HEK293 (cell line): ENCODE results near the gene PALM3.
A peak's percentile ranks its signal among the peaks of the same experiment; 100 is the strongest.
"Not testable (repeated sequence)": the region's sequence is repeated elsewhere in the genome, so short reads cannot be mapped to it uniquely, and the experiment has no call there.

Source experiments
- CTCF ChIA-PET: fragments of 350-600 bp; formaldehyde crosslinking; extraction: SDS; loops from one replicate; lab custom pipeline; 2021; ENCODE audit warnings: antibody characterized with exemption; lab: Yijun Ruan, JAX
- POLR2A ChIA-PET: fragments of 300-600 bp; formaldehyde crosslinking; extraction: SDS; loops from one replicate; lab custom pipeline; 2020; ENCODE audit warnings: antibody characterized with exemption, inconsistent platforms; lab: Yijun Ruan, JAX
- H3K27ac ChIP-seq: fragments of 200-500 bp; sonication (Bioruptor generic); 2 replicates; pipeline ENCODE4 v1.5.1; 2014; ENCODE audit warnings: low read depth, low read length, control low read depth, inconsistent platforms; ENCODE audit errors: extremely low read depth
- H3K36me3 ChIP-seq, 2 experiments: fragments of 200-500 bp in 1 of 2; sonication (Bioruptor generic) in 1 of 2; 1 replicate in 1 of 2; 2 replicates in 1 of 2; pipeline ENCODE4 v1.5.1; 2014 to 2017; ENCODE audit warnings: inconsistent platforms in 2 of 2, low read length in 2 of 2; ENCODE audit not compliant: control insufficient read depth in 2 of 2, insufficient read depth in 1 of 2
- H3K4me1 ChIP-seq: fragments of 200-500 bp; sonication (Bioruptor generic); 2 replicates; pipeline ENCODE4 v1.5.1; 2014; ENCODE audit warnings: mild to moderate bottlenecking, low read length, inconsistent platforms; ENCODE audit not compliant: control insufficient read depth, insufficient read depth
- H3K4me3 ChIP-seq: 2 replicates; pipeline ENCODE4 v1.5.1; 2011; ENCODE audit warnings: low read depth, mild to moderate bottlenecking, control low read depth, low read length, moderate library complexity
- H3K9me3 ChIP-seq: fragments of 200-500 bp; sonication (Bioruptor generic); 2 replicates; pipeline ENCODE4 v1.5.1; 2014; ENCODE audit warnings: low read depth, low read length, inconsistent platforms; ENCODE audit not compliant: control insufficient read depth, insufficient read depth
- IKZF3 ChIP-seq: fragments of 450-650 bp; IDR thresholded peaks from 2 replicates; pipeline ENCODE4 v1.5.0; 2018; ENCODE audit warnings: missing biosample characterization, mild to moderate bottlenecking, missing genetic modification characterization, moderate library complexity
- KLF10 ChIP-seq: fragments of 450-650 bp; IDR thresholded peaks from 2 replicates; pipeline ENCODE4 v1.5.1; 2018; ENCODE audit warnings: missing biosample characterization, mild to moderate bottlenecking, missing genetic modification characterization
- MEIS1 ChIP-seq: sonication (generic); formaldehyde crosslinking; IDR thresholded peaks from 2 replicates; pipeline ENCODE4 v1.8.1; 2022; ENCODE audit warnings: missing genetic modification reagents, mild to moderate bottlenecking, borderline replicate concordance
- PRDM1 ChIP-seq: fragments of 450-650 bp; formaldehyde crosslinking; IDR thresholded peaks from 2 replicates; pipeline ENCODE4; 2016; ENCODE audit warnings: missing biosample characterization, missing genetic modification characterization
- PRDM10 ChIP-seq: fragments of 450-650 bp; formaldehyde crosslinking; IDR thresholded peaks from 2 replicates; pipeline ENCODE4 v1.5.1; 2016; ENCODE audit warnings: missing biosample characterization, missing genetic modification characterization
- SCRT1 ChIP-seq: fragments of 450-650 bp; formaldehyde crosslinking; IDR thresholded peaks from 2 replicates; pipeline ENCODE4 v1.5.1; 2016; ENCODE audit warnings: missing biosample characterization, missing genetic modification characterization, borderline replicate concordance
- ZBTB8A ChIP-seq: fragments of 450-650 bp; formaldehyde crosslinking; IDR thresholded peaks from 2 replicates; pipeline ENCODE4 v1.5.1; 2016; ENCODE audit warnings: missing biosample characterization, missing genetic modification characterization
- ZIC2 ChIP-seq: fragments of 450-650 bp; formaldehyde crosslinking; IDR thresholded peaks from 2 replicates; pipeline ENCODE4 v1.5.1; 2016; ENCODE audit warnings: missing biosample characterization, missing genetic modification characterization
- ZNF175 ChIP-seq: fragments of 450-650 bp; formaldehyde crosslinking; IDR thresholded peaks from 2 replicates; pipeline ENCODE4 v1.5.1; 2016; ENCODE audit warnings: missing biosample characterization, missing genetic modification characterization
- ZNF214 ChIP-seq: fragments of 450-650 bp; formaldehyde crosslinking; IDR thresholded peaks from 2 replicates; pipeline ENCODE4 v1.5.1; 2017; ENCODE audit warnings: missing biosample characterization, mild to moderate bottlenecking, missing genetic modification characterization, borderline replicate concordance
- ZNF561 ChIP-seq: fragments of 450-650 bp; IDR thresholded peaks from 2 replicates; pipeline ENCODE4 v1.5.1; 2018; ENCODE audit warnings: missing biosample characterization, missing genetic modification characterization, borderline replicate concordance
- ZNF621 ChIP-seq: fragments of 450-650 bp; formaldehyde crosslinking; IDR thresholded peaks from 2 replicates; pipeline ENCODE4 v1.5.1; 2017; ENCODE audit warnings: missing biosample characterization, missing genetic modification characterization
- ZNF626 ChIP-seq: fragments of 450-650 bp; sonication (Bioruptor Pico); formaldehyde crosslinking; IDR thresholded peaks from 2 replicates; pipeline ENCODE4 v1.5.1; 2018; ENCODE audit warnings: missing biosample characterization, missing genetic modification characterization, inconsistent platforms
- ZNF654 ChIP-seq: fragments of 450-650 bp; formaldehyde crosslinking; IDR thresholded peaks from 2 replicates; pipeline ENCODE4 v1.5.1; 2016; ENCODE audit warnings: low read depth, missing biosample characterization, missing genetic modification characterization
- ZNF664 ChIP-seq: fragments of 450-650 bp; formaldehyde crosslinking; IDR thresholded peaks from 2 replicates; pipeline ENCODE4 v1.5.1; 2016; ENCODE audit warnings: missing biosample characterization, missing genetic modification characterization
- ZNF830 ChIP-seq: fragments of 450-650 bp; IDR thresholded peaks from 2 replicates; pipeline ENCODE4 v1.5.0; 2018; ENCODE audit warnings: missing biosample characterization, missing genetic modification characterization, low read depth, mild to moderate bottlenecking, moderate library complexity
- TF ChIP-seq, protein P1 (sequence below): fragments of 450-650 bp; formaldehyde crosslinking; IDR thresholded peaks from 2 replicates; pipeline ENCODE4 v1.5.1; 2016; ENCODE audit warnings: missing biosample characterization, missing genetic modification characterization, borderline replicate concordance
- TF ChIP-seq, protein P2 (sequence below): fragments of 450-650 bp; formaldehyde crosslinking; IDR thresholded peaks from 2 replicates; pipeline ENCODE4 v1.5.1; 2017; ENCODE audit warnings: missing biosample characterization, mild to moderate bottlenecking, missing genetic modification characterization, moderate library complexity

Gene PALM3

DNA sequence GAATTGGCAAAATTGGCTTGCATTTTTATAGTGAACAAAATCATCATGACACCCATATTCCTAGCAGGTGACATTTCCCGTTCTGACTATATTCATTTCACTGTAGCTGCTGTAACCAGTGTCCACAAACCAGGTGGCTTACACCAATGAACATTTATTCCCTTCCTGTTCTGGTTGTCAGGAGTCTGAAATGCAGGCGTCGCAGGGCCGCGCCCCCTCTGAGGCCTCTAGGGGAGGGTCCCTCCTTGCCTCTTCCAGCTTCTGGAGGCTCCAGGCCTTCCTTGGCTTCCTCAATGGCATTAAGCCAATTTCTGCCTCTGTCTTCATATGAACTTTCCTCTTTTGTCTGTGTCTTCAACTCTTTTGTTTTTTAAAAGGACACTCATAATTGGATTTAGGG lies 40.4 kb downstream of the PALM3 start:
- Histone ChIP-seq H3K36me3 (no peaks in the 10 kb centered on the region), H3K4me3 (no peak overlapping the region)
- TF ChIP-seq IKZF3 (tag by site-specific recombination), result 0 out of 2 replicates have a peak, but pooled peaks have one; percentile 17
- TF ChIP-seq, protein P1, sequence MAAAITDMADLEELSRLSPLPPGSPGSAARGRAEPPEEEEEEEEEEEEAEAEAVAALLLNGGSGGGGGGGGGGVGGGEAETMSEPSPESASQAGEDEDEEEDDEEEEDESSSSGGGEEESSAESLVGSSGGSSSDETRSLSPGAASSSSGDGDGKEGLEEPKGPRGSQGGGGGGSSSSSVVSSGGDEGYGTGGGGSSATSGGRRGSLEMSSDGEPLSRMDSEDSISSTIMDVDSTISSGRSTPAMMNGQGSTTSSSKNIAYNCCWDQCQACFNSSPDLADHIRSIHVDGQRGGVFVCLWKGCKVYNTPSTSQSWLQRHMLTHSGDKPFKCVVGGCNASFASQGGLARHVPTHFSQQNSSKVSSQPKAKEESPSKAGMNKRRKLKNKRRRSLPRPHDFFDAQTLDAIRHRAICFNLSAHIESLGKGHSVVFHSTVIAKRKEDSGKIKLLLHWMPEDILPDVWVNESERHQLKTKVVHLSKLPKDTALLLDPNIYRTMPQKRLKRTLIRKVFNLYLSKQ (tag by site-specific recombination), result no peak
- peak; percentile 30; the same call in 1 of the 2 replicates for TF ChIP-seq KLF10 (tag by site-specific recombination)
- TF ChIP-seq, all 188 proteins: peak for 2
- H3K27ac ChIP-seq, result no peak overlapping the region
- ChIA-PET CTCF (interaction anchor here (0.6 to 3.2 kb wide), 5 partner anchors 10 to 274 kb away, joined by 3 to 19 read pairs (median 5); partner anchors contain the start of gene IL27RA), POLR2A (interaction anchor here (0.8 to 1.6 kb wide), 3 partner anchors 10 to 15 kb away, joined by 3 to 8 read pairs (median 5); partner anchors contain the start of genes IL27RA and RFX1)
- H3K9me3 ChIP-seq, result no peaks in the 10 kb centered on the region
- no peaks in the 10 kb centered on the region for H3K4me1 ChIP-seq

DNA sequence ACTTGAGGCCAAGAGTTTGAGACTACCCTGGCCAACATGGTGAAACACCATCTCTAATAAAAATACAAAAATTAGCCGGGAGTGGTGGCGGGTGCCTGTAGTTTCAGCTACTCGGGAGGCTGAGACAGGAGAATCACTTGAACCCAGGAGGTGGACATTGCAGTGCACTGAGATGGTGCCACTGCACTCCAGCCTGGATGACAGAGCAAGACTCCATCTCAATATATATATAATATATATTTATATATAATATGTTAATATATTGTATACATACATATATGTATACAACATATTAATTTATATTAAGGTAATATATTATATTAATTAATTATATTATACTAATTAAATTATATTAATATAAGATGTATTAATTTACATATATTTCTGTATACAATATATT lies 42.1 kb downstream of the PALM3 start:
- not testable (repeated sequence) for H3K36me3 ChIP-seq, H3K4me3 ChIP-seq, H3K27ac ChIP-seq, H3K9me3 ChIP-seq, H3K4me1 ChIP-seq
- ChIA-PET CTCF (interaction anchor here (0.6 to 1.6 kb wide), 5 partner anchors 8 to 93 kb away, joined by 3 to 8 read pairs (median 5); partner anchors contain the start of genes IL27RA and RLN3), POLR2A (interaction anchor here (1.4 kb wide), 1 partner anchor 13 kb away, joined by 6 read pairs; the partner anchor contains the start of gene RFX1)

- H3K36me3 ChIP-seq, result no peaks in the 10 kb centered on the region
- H3K4me3 ChIP-seq, result no peak overlapping the region
- TF ChIP-seq ZNF175 (tag by site-specific recombination) (no peak), ZNF561 (no peak), SCRT1 (tag by site-specific recombination) (no peak), PRDM10 (tag by site-specific recombination) (no peak), ZBTB8A (tag by site-specific recombination) (no peak), PRDM1 (tag by site-specific recombination) (no peak), ZNF654 (tag by site-specific recombination) (no peak), ZNF626 (tag by site-specific recombination) (no peak), ZIC2 (tag by site-specific recombination) (no peak), ZNF830 (tag by site-specific recombination) (no peak), MEIS1 (CRISPR knock-in tag) (no peak), ZNF214 (tag by site-specific recombination) (no peak), ZNF621 (tag by site-specific recombination) (no peak), ZNF664 (tag by site-specific recombination) (no peak)
- TF ChIP-seq, protein P2, sequence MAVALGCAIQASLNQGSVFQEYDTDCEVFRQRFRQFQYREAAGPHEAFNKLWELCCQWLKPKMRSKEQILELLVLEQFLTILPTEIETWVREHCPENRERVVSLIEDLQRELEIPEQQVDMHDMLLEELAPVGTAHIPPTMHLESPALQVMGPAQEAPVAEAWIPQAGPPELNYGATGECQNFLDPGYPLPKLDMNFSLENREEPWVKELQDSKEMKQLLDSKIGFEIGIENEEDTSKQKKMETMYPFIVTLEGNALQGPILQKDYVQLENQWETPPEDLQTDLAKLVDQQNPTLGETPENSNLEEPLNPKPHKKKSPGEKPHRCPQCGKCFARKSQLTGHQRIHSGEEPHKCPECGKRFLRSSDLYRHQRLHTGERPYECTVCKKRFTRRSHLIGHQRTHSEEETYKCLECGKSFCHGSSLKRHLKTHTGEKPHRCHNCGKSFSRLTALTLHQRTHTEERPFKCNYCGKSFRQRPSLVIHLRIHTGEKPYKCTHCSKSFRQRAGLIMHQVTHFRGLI, result no peak
- H3K9me3 ChIP-seq, result no peaks in the 10 kb centered on the region
- ChIA-PET POLR2A (interaction anchor here (1.4 kb wide), 1 partner anchor 12 kb away, joined by 6 read pairs; the partner anchor contains the start of gene RFX1), CTCF (interaction anchor here (0.6 to 1.6 kb wide), 7 partner anchors 8 to 93 kb away, joined by 3 to 8 read pairs (median 5); partner anchors contain the start of genes IL27RA and RLN3)
- H3K27ac ChIP-seq, result no peak overlapping the region
- H3K4me1 ChIP-seq, result no peaks in the 10 kb centered on the region
Measured at GRCh38 chr19:14019100-14019499, 42.8 kb downstream of the PALM3 start.
